NCI-H345 (cell line): Measurements from ENCODE around the gene LPCAT2.

Experiments used
- DNase-seq: peaks from one replicate; lab custom pipeline; 2025; lab: John Stamatoyannopoulos, UW

Gene LPCAT2

GRCh38 chr16:55508941-55509931, at the start of gene LPCAT2:
TSS of gene LPCAT2 (plus strand) at chr16:55509072. CDS start at chr16:55509182, 110 bp downstream.
- DNase-seq, result peak; percentile 54

- no peak for DNase-seq
These were observed 46.6 kb upstream of the LPCAT2 start for GRCh38 chr16:55462241-55462640.

GRCh38 chr16:55464375-55464774, 44.5 kb upstream of the LPCAT2 start:
- no peak for DNase-seq

- peak; percentile 76 for DNase-seq
These were observed 43.6 kb upstream of the LPCAT2 start for GRCh38 chr16:55465077-55465896.

GRCh38 chr16:55466209-55466608, 42.7 kb upstream of the LPCAT2 start:
- DNase-seq, result no peak

GRCh38 chr16:55467898-55468297, 41.0 kb upstream of the LPCAT2 start:
- no peak for DNase-seq

- DNase-seq, result no peak
These were observed 40.4 kb upstream of the LPCAT2 start for GRCh38 chr16:55468352-55468990.

- DNase-seq, result no peak
These were observed 38.9 kb upstream of the LPCAT2 start for GRCh38 chr16:55469821-55470532.

- no peak for DNase-seq
These were observed 38.1 kb upstream of the LPCAT2 start for GRCh38 chr16:55470533-55471371.

GRCh38 chr16:55471448-55472097, 37.3 kb upstream of the LPCAT2 start:
- DNase-seq, result no peak

- no peak for DNase-seq
These were observed 35.3 kb upstream of the LPCAT2 start for GRCh38 chr16:55473587-55473986.

GRCh38 chr16:55474821-55475220, 34.1 kb upstream of the LPCAT2 start:
- no peak for DNase-seq

- DNase-seq, result no peak
These were observed 33.0 kb upstream of the LPCAT2 start for GRCh38 chr16:55475919-55476318.

GRCh38 chr16:55476625-55477533, 32.0 kb upstream of the LPCAT2 start:
- DNase-seq, result no peak

GRCh38 chr16:55477736-55478135, 31.1 kb upstream of the LPCAT2 start:
- DNase-seq, result no peak

GRCh38 chr16:55478827-55479429, 29.9 kb upstream of the LPCAT2 start, which contains the start of gene MMP2:
TSS of gene MMP2 (plus strand) at chr16:55479198. CDS start at chr16:55479480, 282 bp downstream.
- no peak for DNase-seq

- no peak for DNase-seq
These were observed 29.3 kb upstream of the LPCAT2 start for GRCh38 chr16:55479430-55480140.

GRCh38 chr16:55480228-55480655, 28.6 kb upstream of the LPCAT2 start:
- DNase-seq, result no peak
